Astrocyte of the spinal cord (primary cell): ENCODE results near the gene PATZ1.
"Not testable (repeated sequence)": the region's sequence is repeated elsewhere in the genome, so short reads cannot be mapped to it uniquely, and the experiment has no call there.

Experiments
- DNase-seq: peaks from one replicate; pipeline ENCODE4 v3.0.0; 2011; ENCODE audit warnings: low read depth, low spot score
- H3K4me3 ChIP-seq: 2 replicates; pipeline ENCODE4 v1.5.1; 2011; ENCODE audit warnings: low read depth, mild to moderate bottlenecking, low read length, moderate library complexity
- in situ Hi-C: cut with HindIII; loops from 2 replicates; pipeline ENCODE4 v1.10.0; 2017; ENCODE audit warnings: low sequenced_read_pairs
- TF ChIP-seq, protein P1 (sequence below): IDR thresholded peaks from 2 replicates; pipeline ENCODE4 v1.5.1; 2012; ENCODE audit warnings: low read depth, mild to moderate bottlenecking, low read length, inconsistent platforms

Gene PATZ1

DNA sequence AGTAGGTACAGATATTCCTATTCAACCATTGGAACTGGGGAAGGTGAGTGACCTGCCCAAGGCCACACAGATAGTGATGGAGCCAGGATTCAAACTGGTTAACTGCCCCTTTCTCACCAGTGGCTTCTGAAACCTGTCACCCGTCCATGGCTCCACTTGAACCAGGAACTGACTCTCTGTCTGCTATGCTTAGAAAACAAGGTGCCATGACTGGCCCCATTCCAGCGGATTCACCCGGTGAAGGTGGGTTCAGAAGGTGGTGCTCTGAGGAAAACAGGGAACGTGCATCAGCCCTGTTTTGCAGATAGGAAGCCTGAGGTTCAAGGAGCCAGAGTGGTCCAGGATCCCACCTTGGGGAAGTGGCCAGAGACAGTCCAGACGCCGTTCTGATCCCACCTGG is 2.6 kb upstream of the PATZ1 start:
- TF ChIP-seq, protein P1, sequence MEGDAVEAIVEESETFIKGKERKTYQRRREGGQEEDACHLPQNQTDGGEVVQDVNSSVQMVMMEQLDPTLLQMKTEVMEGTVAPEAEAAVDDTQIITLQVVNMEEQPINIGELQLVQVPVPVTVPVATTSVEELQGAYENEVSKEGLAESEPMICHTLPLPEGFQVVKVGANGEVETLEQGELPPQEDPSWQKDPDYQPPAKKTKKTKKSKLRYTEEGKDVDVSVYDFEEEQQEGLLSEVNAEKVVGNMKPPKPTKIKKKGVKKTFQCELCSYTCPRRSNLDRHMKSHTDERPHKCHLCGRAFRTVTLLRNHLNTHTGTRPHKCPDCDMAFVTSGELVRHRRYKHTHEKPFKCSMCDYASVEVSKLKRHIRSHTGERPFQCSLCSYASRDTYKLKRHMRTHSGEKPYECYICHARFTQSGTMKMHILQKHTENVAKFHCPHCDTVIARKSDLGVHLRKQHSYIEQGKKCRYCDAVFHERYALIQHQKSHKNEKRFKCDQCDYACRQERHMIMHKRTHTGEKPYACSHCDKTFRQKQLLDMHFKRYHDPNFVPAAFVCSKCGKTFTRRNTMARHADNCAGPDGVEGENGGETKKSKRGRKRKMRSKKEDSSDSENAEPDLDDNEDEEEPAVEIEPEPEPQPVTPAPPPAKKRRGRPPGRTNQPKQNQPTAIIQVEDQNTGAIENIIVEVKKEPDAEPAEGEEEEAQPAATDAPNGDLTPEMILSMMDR, result no peak
- no peak overlapping the region for H3K4me3 ChIP-seq
- in situ Hi-C loops, result no loop called here
- DNase-seq, result no peak

DNA sequence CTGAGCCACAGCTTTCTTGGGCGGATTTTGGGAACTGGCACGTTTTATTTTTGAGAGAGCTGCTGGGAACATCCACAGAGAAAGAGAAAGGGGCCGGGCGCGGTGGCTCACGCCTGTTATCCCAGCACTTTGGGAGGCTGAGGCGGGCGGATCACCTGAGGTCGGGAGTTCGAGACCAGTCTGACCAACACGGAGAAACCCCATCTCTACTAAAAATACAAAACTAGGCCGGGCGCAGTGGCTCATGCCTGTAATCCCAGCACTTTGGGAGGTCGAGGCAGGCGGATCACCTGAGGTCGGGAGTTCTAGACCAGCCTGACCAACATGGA is 1.8 kb upstream of the PATZ1 start:
- DNase-seq, in situ Hi-C loops: not testable (repeated sequence)
- peak overlapping the region; percentile 59 for H3K4me3 ChIP-seq

DNA sequence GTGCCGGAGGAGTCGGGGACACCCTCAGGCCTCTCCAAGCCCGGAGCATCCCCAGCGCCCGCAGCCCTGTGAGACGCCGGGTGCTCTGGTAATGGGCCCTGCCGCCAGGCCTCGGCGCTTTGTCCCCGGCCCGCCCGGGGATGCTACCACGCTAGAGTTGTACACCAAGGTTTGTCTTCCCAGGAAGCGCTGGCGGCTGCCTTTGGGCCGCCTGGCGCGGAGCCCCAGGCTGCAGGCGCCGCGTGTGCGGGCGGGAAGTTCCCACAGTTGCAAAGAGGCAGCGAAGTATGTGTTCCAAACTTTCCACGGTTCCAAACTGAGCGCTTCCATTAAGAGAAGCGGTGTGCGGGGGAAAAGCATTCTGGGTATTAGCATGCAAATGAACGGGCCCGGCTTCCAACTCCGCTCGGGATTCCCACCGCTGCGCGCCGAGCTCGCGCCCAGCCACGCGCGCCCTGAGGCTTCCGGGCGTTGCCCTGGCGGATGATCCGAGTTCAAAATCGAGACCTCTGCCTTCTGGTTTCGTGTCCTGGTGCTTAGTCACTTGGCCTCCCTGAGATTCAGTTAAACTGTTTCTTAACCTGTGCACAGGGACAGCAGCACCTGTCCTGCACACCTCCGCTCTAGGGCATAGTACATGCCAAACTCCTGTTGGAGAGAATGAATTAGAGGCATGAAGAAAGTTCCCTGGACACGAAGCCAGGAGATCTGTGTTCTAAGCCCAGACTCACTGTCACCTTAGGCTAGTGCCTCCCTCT is 1.3 kb upstream of the PATZ1 start:
- in situ Hi-C loops, result no loop called here
- TF ChIP-seq, protein P1, result no peak

DNA sequence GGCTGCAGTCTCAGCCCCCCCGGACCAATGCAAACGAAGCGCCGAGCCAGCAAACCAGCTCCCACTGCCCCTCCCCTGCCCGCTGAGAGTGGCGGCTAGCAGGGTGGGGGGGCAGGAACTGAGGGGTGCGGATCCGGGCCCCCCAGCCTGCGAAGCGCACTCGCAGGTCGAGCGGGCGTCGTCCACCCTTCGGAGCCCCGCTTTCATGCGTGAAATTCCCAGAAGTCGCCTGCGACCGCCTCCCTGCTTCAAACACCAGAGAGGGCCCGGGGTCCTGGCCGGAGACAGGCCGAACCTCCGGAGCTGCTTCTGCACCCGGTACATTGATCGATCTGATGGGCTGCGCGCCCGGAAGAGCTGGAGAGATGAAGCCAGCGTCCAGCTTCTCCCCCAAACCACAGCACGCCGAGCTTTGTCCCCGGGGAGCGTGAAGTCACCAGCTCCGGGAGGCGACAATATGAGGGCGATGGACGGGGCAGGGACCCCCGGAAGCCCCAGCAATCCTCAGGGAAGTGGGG is 646 bp upstream of the PATZ1 start:
- in situ Hi-C loops, result no loop called here
- TF ChIP-seq, protein P1, result no peak
- peak overlapping the region; percentile 59 for H3K4me3 ChIP-seq

More for the DNA sequence above, 1.3 kb upstream of the PATZ1 start:
- H3K4me3 ChIP-seq, result peak overlapping the region; percentile 59
- peak; percentile 71 for DNase-seq

DNA sequence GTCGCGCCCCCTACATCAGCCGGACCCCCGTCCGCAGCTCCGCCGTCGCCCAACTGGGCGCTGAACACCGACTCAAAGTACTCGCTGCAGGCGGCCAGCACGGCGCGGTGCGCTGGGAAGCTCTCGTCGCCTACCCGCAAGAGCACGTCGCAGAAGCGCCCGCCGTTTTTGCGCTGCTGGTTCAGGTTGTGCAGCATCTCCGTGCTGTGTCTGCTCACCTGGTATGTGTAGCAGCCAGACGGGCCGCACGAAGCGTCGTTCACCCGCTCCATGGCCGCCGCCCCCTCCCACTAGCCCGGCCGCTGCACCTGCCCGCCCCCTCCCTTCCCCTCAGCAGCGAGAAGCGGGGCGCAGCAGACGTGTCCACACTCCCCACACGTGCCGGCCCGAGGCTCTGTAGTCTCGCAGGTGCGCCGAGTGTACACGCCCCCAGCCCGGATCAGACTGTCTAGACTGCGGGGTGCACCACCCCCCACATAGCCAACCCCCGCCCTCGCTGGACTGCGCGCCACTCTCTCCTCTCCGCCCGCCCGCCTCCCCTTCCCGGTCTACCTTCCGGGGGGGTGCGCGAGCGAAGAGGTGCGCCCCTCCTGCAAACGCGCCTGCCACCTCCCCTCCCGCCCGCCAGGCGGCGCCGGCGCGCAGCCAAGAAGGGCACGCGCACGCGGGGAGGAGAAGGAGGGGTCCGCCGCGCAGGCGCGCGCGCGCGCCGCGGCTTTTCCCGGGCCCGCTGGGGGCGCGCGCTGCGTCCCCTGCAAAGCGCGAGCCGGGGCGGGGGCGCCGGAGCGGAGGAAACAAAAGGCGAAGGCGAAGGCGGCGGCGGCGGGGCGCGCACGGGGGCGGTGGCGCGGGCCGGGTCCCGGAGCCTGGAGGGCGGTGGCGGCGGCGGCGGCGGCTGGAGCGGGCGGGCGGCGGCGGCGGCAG is 553 bp downstream of the PATZ1 start:
- DNase-seq, result peak; percentile 81
- TF ChIP-seq, protein P1, result peak; percentile 73
- peak overlapping the region; percentile 59 for H3K4me3 ChIP-seq
- in situ Hi-C loops, result no loop called here

More for the DNA sequence above, 646 bp upstream of the PATZ1 start:
- DNase-seq, result peak; percentile 45

DNA sequence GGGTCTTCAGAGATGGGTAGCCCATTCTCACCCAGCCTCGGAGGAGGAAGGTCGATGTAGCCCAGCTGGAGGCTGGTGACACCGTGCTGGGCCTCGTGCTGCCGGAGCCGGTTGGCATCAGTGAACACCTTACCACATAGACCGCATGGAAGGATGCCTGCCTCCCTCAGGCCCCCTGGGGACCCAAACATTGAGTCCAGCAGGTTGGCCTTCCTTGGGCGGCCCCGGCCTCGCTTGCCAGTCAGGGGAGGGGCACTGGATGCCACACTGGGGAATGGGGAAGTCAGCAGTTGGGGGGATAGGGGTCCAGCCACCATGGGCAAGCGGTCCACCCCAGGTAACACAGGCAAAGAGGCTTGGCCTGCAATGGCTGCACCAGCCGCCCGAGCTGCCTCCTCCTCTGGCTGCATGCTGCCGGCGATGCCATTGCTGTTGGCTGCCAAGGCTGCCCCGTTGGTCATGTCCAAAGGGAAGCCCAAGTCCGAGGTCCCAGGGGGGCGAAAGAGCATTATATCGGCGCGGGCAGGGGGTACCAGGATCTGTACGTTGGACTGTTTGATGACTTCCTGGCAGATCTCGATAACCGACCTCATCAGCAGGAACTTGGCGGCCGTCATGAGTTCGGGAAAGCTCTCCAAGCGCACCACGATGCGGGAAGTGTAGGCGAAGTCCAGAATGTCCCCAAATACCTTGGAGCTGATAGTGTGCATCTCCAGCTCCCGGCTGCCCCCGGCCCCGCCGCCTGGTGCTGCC is 1.4 kb downstream of the PATZ1 start:
- H3K4me3 ChIP-seq, result peak overlapping the region; percentile 50
- in situ Hi-C loops, result no loop called here
- TF ChIP-seq, protein P1, result no peak
- peak; percentile 61 for DNase-seq
